H9 (cell line): ENCODE results near the gene CCNL1. TPM values are rescaled to one million over a fixed set of nuclear protein-coding genes. Genes with fewer than 3 reads are reported as not detected.

ENCODE experiments used
- DNase-seq: peaks from one replicate; pipeline ENCODE4 v3.0.0-alpha.2; 2017
- H2AFZ ChIP-seq: one replicate; pipeline ENCODE4 v1.6.1; 2013; ENCODE audit warnings: mild to moderate bottlenecking, low read length, control low read depth, moderate library complexity
- H2AK5ac ChIP-seq: 2 replicates; pipeline ENCODE4 v1.6.1; 2013; ENCODE audit warnings: low read length, control low read depth, mixed read lengths; ENCODE audit not compliant: insufficient read length
- H2BK120ac ChIP-seq: one replicate; pipeline ENCODE4 v1.6.1; 2013; ENCODE audit warnings: low read depth, mild to moderate bottlenecking, low read length, control low read depth, inconsistent platforms; ENCODE audit not compliant: poor library complexity, severe bottlenecking
- H2BK12ac ChIP-seq: 2 replicates; pipeline ENCODE4 v1.6.1; 2013; ENCODE audit warnings: low read length, control low read depth, mixed read lengths, low read depth; ENCODE audit not compliant: insufficient read length
- H2BK15ac ChIP-seq: 2 replicates; pipeline ENCODE4 v1.6.1; 2013; ENCODE audit warnings: low read depth, low read length, control low read depth
- H2BK20ac ChIP-seq: one replicate; pipeline ENCODE4 v1.6.1; 2013; ENCODE audit warnings: low read depth, mild to moderate bottlenecking, low read length, control low read depth, inconsistent platforms; ENCODE audit not compliant: poor library complexity, severe bottlenecking
- H2BK5ac ChIP-seq: 2 replicates; pipeline ENCODE4 v1.6.1; 2013; ENCODE audit warnings: low read length, control low read depth, mixed read lengths; ENCODE audit not compliant: insufficient read length
- H3K14ac ChIP-seq: 2 replicates; pipeline ENCODE4 v1.6.1; 2013; ENCODE audit warnings: low read length, control low read depth; ENCODE audit not compliant: insufficient read depth
- H3K18ac ChIP-seq: 2 replicates; pipeline ENCODE4 v1.6.1; 2013; ENCODE audit warnings: low read depth, mild to moderate bottlenecking, mixed read lengths, low read length, control low read depth; ENCODE audit not compliant: insufficient read length
- H3K23ac ChIP-seq: 2 replicates; pipeline ENCODE4 v1.6.1; 2013; ENCODE audit warnings: low read length, control low read depth, mixed read lengths, low read depth; ENCODE audit not compliant: insufficient read length
- H3K23me2 ChIP-seq: 2 replicates; pipeline ENCODE4 v1.6.1; 2013; ENCODE audit warnings: low read depth, mild to moderate bottlenecking, mixed read lengths, low read length, control low read depth; ENCODE audit not compliant: insufficient read length, poor library complexity, severe bottlenecking
- H3K27ac ChIP-seq: 2 replicates; pipeline ENCODE4 v1.5.1; 2013; ENCODE audit warnings: low read length, control low read depth, mixed read lengths, low read depth; ENCODE audit not compliant: insufficient read length
- H3K27me3 ChIP-seq: 2 replicates; pipeline ENCODE4 v1.6.1; 2013; ENCODE audit warnings: low read length, control low read depth, inconsistent platforms; ENCODE audit not compliant: insufficient read depth
- H3K4ac ChIP-seq: 2 replicates; pipeline ENCODE4 v1.6.1; 2013; ENCODE audit warnings: low read depth, mild to moderate bottlenecking, control low read depth, inconsistent platforms, low read length, moderate library complexity
- H3K4me1 ChIP-seq: 2 replicates; pipeline ENCODE4 v1.6.1; 2013; ENCODE audit warnings: low read length, control low read depth, inconsistent platforms; ENCODE audit not compliant: insufficient read depth
- H3K4me2 ChIP-seq: 2 replicates; pipeline ENCODE4 v1.6.1; 2013; ENCODE audit warnings: low read length, control low read depth, mixed read lengths; ENCODE audit not compliant: insufficient read length, insufficient read depth
- H3K56ac ChIP-seq: 2 replicates; pipeline ENCODE4 v1.6.1; 2013; ENCODE audit warnings: low read depth, mild to moderate bottlenecking, mixed read lengths, low read length, control low read depth; ENCODE audit not compliant: insufficient read length
- H3K79me1 ChIP-seq: 2 replicates; pipeline ENCODE4 v1.6.1; 2013; ENCODE audit warnings: low read depth, mild to moderate bottlenecking, moderate library complexity, low read length, control low read depth, inconsistent platforms; ENCODE audit not compliant: insufficient read depth, poor library complexity, severe bottlenecking
- H3K79me2 ChIP-seq: 2 replicates; pipeline ENCODE4 v1.6.1; 2013; ENCODE audit warnings: low read length, control low read depth, inconsistent platforms; ENCODE audit not compliant: insufficient read depth
- H3K9ac ChIP-seq: 2 replicates; pipeline ENCODE4 v1.6.1; 2013; ENCODE audit warnings: low read length, control low read depth, mixed read lengths; ENCODE audit not compliant: insufficient read length; ENCODE audit errors: extremely low read depth
- H3K9me3 ChIP-seq: one replicate; pipeline ENCODE4 v1.6.1; 2013; ENCODE audit warnings: low read depth, low read length, inconsistent platforms; ENCODE audit not compliant: control insufficient read depth
- H3T11ph ChIP-seq: one replicate; pipeline ENCODE4 v1.6.1; 2013; ENCODE audit warnings: mild to moderate bottlenecking, low read length, control low read depth, inconsistent platforms
- H4K20me1 ChIP-seq: one replicate; pipeline ENCODE4 v1.6.1; 2013; ENCODE audit not compliant: control insufficient read depth, insufficient read length, insufficient read depth
- H4K5ac ChIP-seq: 2 replicates; pipeline ENCODE4 v1.6.1; 2013; ENCODE audit warnings: low read depth, mild to moderate bottlenecking, mixed read lengths, low read length, control low read depth; ENCODE audit not compliant: insufficient read length
- H4K8ac ChIP-seq: replicated peaks from 2 replicates; pipeline ENCODE4 v1.6.1; 2013; ENCODE audit warnings: low read length, control low read depth, mixed read lengths, low read depth; ENCODE audit not compliant: insufficient read length
- H4K91ac ChIP-seq: 2 replicates; pipeline ENCODE4 v1.6.1; 2013; ENCODE audit warnings: low read depth, mild to moderate bottlenecking, moderate library complexity, mixed read lengths, low read length, control low read depth; ENCODE audit not compliant: insufficient read length
- H3K27ac Mint-ChIP-seq, 3 experiments: 2 replicates in 2 of 3; 3 replicates in 1 of 3; pipeline ENCODE4 v1.8.0; 2020 to 2021; ENCODE audit warnings: mixed read lengths in 3 of 3, mild to moderate bottlenecking in 1 of 3, moderate library complexity in 1 of 3
- H3K27me3 Mint-ChIP-seq: 2 replicates; pipeline ENCODE4 v1.8.0; 2021; ENCODE audit warnings: low read depth, mild to moderate bottlenecking, moderate library complexity, mixed read lengths
- H3K36me3 Mint-ChIP-seq, 3 experiments: 2 replicates in 2 of 3; 3 replicates in 1 of 3; pipeline ENCODE4 v1.8.0; 2020 to 2021; ENCODE audit warnings: low read depth in 3 of 3, mixed read lengths in 3 of 3; ENCODE audit not compliant: insufficient read depth in 1 of 3
- H3K4me1 Mint-ChIP-seq, 2 experiments: 2 replicates each; pipeline ENCODE4 v1.8.0; 2020; ENCODE audit warnings: mixed read lengths in 2 of 2
- H3K4me3 Mint-ChIP-seq, 2 experiments: 2 replicates in 1 of 2; 3 replicates in 1 of 2; pipeline ENCODE4 v1.8.0; 2020 to 2021; ENCODE audit warnings: mild to moderate bottlenecking in 2 of 2, mixed read lengths in 2 of 2, moderate library complexity in 1 of 2
- H3K9me3 Mint-ChIP-seq, 2 experiments: 2 replicates in 1 of 2; 3 replicates in 1 of 2; pipeline ENCODE4 v1.8.0; 2020; ENCODE audit warnings: mild to moderate bottlenecking in 2 of 2, mixed read lengths in 2 of 2, moderate library complexity in 1 of 2
- WGBS: extraction: QIAGEN DNeasy Blood & Tissue Kit; methylation state at CpG from one replicate; pipeline ENCODE4 v1.1.7; 2013; ENCODE audit warnings: missing lambda C conversion rate, low lambda C conversion rate, mixed read lengths; ENCODE audit not compliant: insufficient read length; ENCODE audit errors: extremely low coverage; 5-methylcytosine and 5-hydroxymethylcytosine counted together
- total RNA-seq: library from RNA; stranded (reverse); gene quantifications from 2 replicates; pipeline ENCODE4 v1.2.1, GENCODE V29; 2021
- TF ChIP-seq, protein P1 (sequence below): fragments of 200-600 bp; sonication (generic); conservative IDR thresholded peaks from 3 replicates; pipeline ENCODE4 v1.8.0; 2021; ENCODE audit warnings: antibody characterized with exemption, mild to moderate bottlenecking

The CCNL1 gene
- total RNA-seq, 1 experiment from 2014 or later: 103 TPM

DNA sequence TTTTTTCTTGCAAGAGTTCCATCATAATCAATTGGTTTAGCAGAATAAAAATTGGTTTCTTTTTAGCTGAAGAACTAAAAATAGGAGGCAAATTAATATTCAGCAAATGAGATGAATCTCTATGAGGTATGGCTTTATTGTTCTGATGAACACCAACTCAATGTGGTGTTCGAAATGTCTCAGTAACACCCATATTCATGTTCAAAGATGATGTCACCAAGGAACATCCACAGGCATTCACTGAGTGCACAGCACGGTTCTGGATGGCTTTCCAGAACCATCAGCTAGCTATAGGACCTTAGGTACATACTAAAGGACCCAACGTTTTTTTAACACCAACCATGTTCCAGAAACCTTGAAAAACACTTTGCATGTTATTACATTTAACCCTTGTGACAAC is 42.7 kb downstream of the CCNL1 start:
- Mint-ChIP-seq H3K9me3 (no peaks in the 10 kb centered on the region), H3K4me1 (peaks cover 15 to 33% of the 10 kb centered on the region in 2 experiments), H3K4me3 (no peak overlapping the region), H3K36me3 (peaks cover 0 to 5% (median 0%) of the 10 kb centered on the region in 3 experiments; a peak in 2 of 7 replicates), H3K27ac (no peak overlapping the region), H3K27me3 (no peaks in the 10 kb centered on the region; the same call in 1 of the 2 replicates)
- no peaks in the 10 kb centered on the region for H3K9me3 ChIP-seq
- no peak overlapping the region for H3T11ph ChIP-seq
- H2BK20ac ChIP-seq: no peak overlapping the region
- no peaks in the 10 kb centered on the region for H4K20me1 ChIP-seq
- H3K79me2 ChIP-seq: no peaks in the 10 kb centered on the region
- H3K4ac ChIP-seq: no peak overlapping the region
- H3K9ac ChIP-seq: no peak overlapping the region
- WGBS: no CpG with 5 or more reads among the region's 3 CpGs
- no peak overlapping the region for H3K27ac ChIP-seq
- no peak overlapping the region for H2BK5ac ChIP-seq
- H3K14ac ChIP-seq: no peak overlapping the region
- no peaks in the 10 kb centered on the region for H3K27me3 ChIP-seq
- no peaks in the 10 kb centered on the region for H3K4me1 ChIP-seq
- H3K23ac ChIP-seq: no peak overlapping the region
- TF ChIP-seq, protein P1, sequence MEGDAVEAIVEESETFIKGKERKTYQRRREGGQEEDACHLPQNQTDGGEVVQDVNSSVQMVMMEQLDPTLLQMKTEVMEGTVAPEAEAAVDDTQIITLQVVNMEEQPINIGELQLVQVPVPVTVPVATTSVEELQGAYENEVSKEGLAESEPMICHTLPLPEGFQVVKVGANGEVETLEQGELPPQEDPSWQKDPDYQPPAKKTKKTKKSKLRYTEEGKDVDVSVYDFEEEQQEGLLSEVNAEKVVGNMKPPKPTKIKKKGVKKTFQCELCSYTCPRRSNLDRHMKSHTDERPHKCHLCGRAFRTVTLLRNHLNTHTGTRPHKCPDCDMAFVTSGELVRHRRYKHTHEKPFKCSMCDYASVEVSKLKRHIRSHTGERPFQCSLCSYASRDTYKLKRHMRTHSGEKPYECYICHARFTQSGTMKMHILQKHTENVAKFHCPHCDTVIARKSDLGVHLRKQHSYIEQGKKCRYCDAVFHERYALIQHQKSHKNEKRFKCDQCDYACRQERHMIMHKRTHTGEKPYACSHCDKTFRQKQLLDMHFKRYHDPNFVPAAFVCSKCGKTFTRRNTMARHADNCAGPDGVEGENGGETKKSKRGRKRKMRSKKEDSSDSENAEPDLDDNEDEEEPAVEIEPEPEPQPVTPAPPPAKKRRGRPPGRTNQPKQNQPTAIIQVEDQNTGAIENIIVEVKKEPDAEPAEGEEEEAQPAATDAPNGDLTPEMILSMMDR: no peak
- H3K23me2 ChIP-seq: no peaks in the 10 kb centered on the region
- no peak overlapping the region for H3K56ac ChIP-seq
- no peak overlapping the region for H2BK12ac ChIP-seq
- no peak overlapping the region for H4K91ac ChIP-seq
- H2BK120ac ChIP-seq: no peak overlapping the region
- no peaks in the 10 kb centered on the region for H3K79me1 ChIP-seq
- no peak overlapping the region for H3K4me2 ChIP-seq
- H2AFZ ChIP-seq: no peak overlapping the region
- DNase-seq: no peak
- no peak overlapping the region for H3K18ac ChIP-seq
- no peak overlapping the region for H4K5ac ChIP-seq
- H4K8ac ChIP-seq: no peak overlapping the region
- no peak overlapping the region for H2AK5ac ChIP-seq
- H2BK15ac ChIP-seq: no peak overlapping the region
